ENCODE measurements around the gene BRD8. TPM values are rescaled to one million over a fixed set of nuclear protein-coding genes. Genes with fewer than 3 reads are reported as not detected.

Gene BRD8
- 29.6 and 40.9 TPM in 2 replicates for total RNA-seq

GRCh38 chr5:138178516-138179276, at the start of gene BRD8, which contains the start of gene KIF20A:
BRD8 (minus strand) TSS chr5:138178630; CDS start chr5:138178614, 16 bp downstream.
KIF20A (plus strand) TSS chr5:138179112; CDS start chr5:138179681, 569 bp downstream.

DNA sequence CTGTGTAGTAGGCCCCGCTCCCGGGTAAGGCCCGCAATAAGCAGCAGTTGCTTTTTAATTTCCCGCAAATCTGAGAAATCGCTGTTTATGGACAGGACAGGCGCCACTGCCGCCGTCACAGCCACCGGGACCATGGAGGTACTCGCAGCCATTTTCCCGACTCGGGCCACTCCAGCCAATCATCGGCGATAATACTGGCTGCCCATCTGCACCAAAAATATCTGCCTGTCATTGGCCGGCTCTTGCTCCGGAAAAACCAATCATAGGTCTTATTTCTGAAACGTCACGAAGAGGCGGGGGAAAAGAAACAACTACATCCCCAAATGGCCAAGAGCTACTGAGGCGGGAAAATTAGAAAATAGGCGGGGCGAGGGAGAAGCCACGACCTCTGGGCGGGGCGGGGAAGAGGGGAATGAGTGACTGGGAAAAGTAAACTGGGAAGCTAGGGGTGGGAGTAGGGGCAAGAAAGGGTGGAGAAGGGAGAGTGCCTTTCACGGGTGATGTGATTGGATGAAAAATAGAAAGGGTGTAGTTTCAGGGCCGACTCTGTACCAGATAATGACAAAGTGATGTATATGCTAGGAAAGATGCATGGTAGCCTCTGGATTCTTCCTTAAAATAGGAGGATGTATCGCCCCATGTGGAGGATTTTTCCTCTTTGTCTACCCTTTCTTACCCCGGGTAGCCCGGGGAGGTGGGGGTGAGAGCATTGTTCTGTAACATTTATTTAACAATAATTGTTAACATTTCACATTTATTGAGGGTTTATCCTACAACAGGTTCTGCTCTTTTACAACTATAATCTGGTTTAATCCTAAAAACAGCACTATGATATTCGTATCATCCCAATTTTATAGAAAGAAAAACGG, 35.0 kb upstream of the BRD8 start, which contains the start of gene CDC23:
Gene CDC23 (minus strand): TSS at position 163 of the 869 bp plus-strand sequence. CDS start 11 bp downstream, at position 152.

DNA sequence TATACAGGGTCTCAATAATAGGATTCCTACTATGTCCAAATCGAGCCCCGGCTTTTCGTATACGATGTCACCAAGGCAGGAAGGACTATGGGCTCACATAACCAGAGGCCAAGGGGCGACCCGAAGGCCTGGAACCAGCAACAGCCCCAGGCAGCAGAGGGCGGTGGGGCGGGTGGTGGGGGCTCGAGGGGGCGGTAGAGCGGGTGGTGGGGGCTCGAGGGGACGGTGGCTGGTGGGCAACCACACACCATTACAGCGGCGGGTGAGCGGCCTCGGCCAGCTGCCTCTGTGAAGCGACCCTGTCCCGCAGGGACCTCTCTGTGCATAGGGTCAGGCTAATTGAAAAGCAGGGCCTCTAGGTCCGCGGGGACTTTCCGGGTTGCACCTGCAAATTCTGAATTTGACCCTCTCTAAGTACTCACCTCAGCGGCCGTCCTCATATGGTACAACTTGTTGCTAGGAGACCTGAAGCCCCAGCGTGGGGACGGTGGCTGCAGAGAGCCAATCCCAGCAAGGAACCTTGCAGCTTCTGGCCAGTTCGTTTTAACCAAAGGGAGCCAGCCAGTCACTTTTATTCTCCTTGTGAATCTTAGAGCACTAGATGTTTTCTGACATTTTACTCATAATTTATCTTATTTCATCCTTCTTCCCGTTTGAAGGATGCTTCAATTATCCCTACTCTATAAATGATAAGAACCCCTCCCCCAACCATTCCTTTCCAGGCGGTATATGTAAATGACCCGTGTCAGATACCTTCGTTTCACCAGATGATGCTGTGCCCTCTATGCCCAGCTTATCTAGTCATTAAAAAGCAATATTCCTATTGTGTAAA, 39.3 kb downstream of the BRD8 start, which contains the start of gene NME5:
Gene NME5 (minus strand): TSS at position 480 of the 832 bp plus-strand sequence. CDS start 648 bp downstream, outside the sequence.

Other genes with a start within 250 kb of the BRD8 start
- 2.7 and 2.9 TPM in 2 replicates for gene FAM13B, start 145.6 kb downstream of the BRD8 start, total RNA-seq
- gene WNT8A, start 94.6 kb downstream of the BRD8 start, total RNA-seq, result not detected in 2 replicates
- 0.86 and 2.5 TPM in 2 replicates for gene NME5, start 39.2 kb downstream of the BRD8 start, total RNA-seq
- 91.4 and 104 TPM in 2 replicates for gene KIF20A, start 482 bp upstream of the BRD8 start, total RNA-seq
- gene CDC23, start 34.7 kb upstream of the BRD8 start, total RNA-seq, result 14.7 and 22.5 TPM in 2 replicates
- not detected in 2 replicates for gene GFRA3, start 96.0 kb upstream of the BRD8 start, total RNA-seq
- 23.9 and 24.3 TPM in 2 replicates for gene CDC25C, start 153.2 kb upstream of the BRD8 start, total RNA-seq
- gene FAM53C, start 159.6 kb upstream of the BRD8 start, total RNA-seq, result 22.0 and 30.6 TPM in 2 replicates
- 19.0 and 25.9 TPM in 2 replicates for gene KDM3B, start 174.1 kb upstream of the BRD8 start, total RNA-seq

All from myometrial cell (primary cell).